H9 (cell line): ENCODE data around the gene RNF111. TPM values are rescaled to one million over a fixed set of nuclear protein-coding genes. Genes with fewer than 3 reads are reported as not detected.

Source experiments
- DNase-seq: peaks from one replicate; pipeline ENCODE4 v3.0.0-alpha.2; 2017
- H2AFZ ChIP-seq: one replicate; pipeline ENCODE4 v1.6.1; 2013; ENCODE audit warnings: mild to moderate bottlenecking, low read length, control low read depth, moderate library complexity
- H2AK5ac ChIP-seq: 2 replicates; pipeline ENCODE4 v1.6.1; 2013; ENCODE audit warnings: low read length, control low read depth, mixed read lengths; ENCODE audit not compliant: insufficient read length
- H2BK120ac ChIP-seq: one replicate; pipeline ENCODE4 v1.6.1; 2013; ENCODE audit warnings: low read depth, mild to moderate bottlenecking, low read length, control low read depth, inconsistent platforms; ENCODE audit not compliant: poor library complexity, severe bottlenecking
- H2BK12ac ChIP-seq: 2 replicates; pipeline ENCODE4 v1.6.1; 2013; ENCODE audit warnings: low read length, control low read depth, mixed read lengths, low read depth; ENCODE audit not compliant: insufficient read length
- H2BK15ac ChIP-seq: 2 replicates; pipeline ENCODE4 v1.6.1; 2013; ENCODE audit warnings: low read depth, low read length, control low read depth
- H2BK20ac ChIP-seq: one replicate; pipeline ENCODE4 v1.6.1; 2013; ENCODE audit warnings: low read depth, mild to moderate bottlenecking, low read length, control low read depth, inconsistent platforms; ENCODE audit not compliant: poor library complexity, severe bottlenecking
- H2BK5ac ChIP-seq: 2 replicates; pipeline ENCODE4 v1.6.1; 2013; ENCODE audit warnings: low read length, control low read depth, mixed read lengths; ENCODE audit not compliant: insufficient read length
- H3K14ac ChIP-seq: 2 replicates; pipeline ENCODE4 v1.6.1; 2013; ENCODE audit warnings: low read length, control low read depth; ENCODE audit not compliant: insufficient read depth
- H3K18ac ChIP-seq: 2 replicates; pipeline ENCODE4 v1.6.1; 2013; ENCODE audit warnings: low read depth, mild to moderate bottlenecking, mixed read lengths, low read length, control low read depth; ENCODE audit not compliant: insufficient read length
- H3K23ac ChIP-seq: 2 replicates; pipeline ENCODE4 v1.6.1; 2013; ENCODE audit warnings: low read length, control low read depth, mixed read lengths, low read depth; ENCODE audit not compliant: insufficient read length
- H3K23me2 ChIP-seq: 2 replicates; pipeline ENCODE4 v1.6.1; 2013; ENCODE audit warnings: low read depth, mild to moderate bottlenecking, mixed read lengths, low read length, control low read depth; ENCODE audit not compliant: insufficient read length, poor library complexity, severe bottlenecking
- H3K27ac ChIP-seq: 2 replicates; pipeline ENCODE4 v1.5.1; 2013; ENCODE audit warnings: low read length, control low read depth, mixed read lengths, low read depth; ENCODE audit not compliant: insufficient read length
- H3K27me3 ChIP-seq: 2 replicates; pipeline ENCODE4 v1.6.1; 2013; ENCODE audit warnings: low read length, control low read depth, inconsistent platforms; ENCODE audit not compliant: insufficient read depth
- H3K4ac ChIP-seq: 2 replicates; pipeline ENCODE4 v1.6.1; 2013; ENCODE audit warnings: low read depth, mild to moderate bottlenecking, control low read depth, inconsistent platforms, low read length, moderate library complexity
- H3K4me1 ChIP-seq: 2 replicates; pipeline ENCODE4 v1.6.1; 2013; ENCODE audit warnings: low read length, control low read depth, inconsistent platforms; ENCODE audit not compliant: insufficient read depth
- H3K4me2 ChIP-seq: 2 replicates; pipeline ENCODE4 v1.6.1; 2013; ENCODE audit warnings: low read length, control low read depth, mixed read lengths; ENCODE audit not compliant: insufficient read length, insufficient read depth
- H3K56ac ChIP-seq: 2 replicates; pipeline ENCODE4 v1.6.1; 2013; ENCODE audit warnings: low read depth, mild to moderate bottlenecking, mixed read lengths, low read length, control low read depth; ENCODE audit not compliant: insufficient read length
- H3K79me1 ChIP-seq: 2 replicates; pipeline ENCODE4 v1.6.1; 2013; ENCODE audit warnings: low read depth, mild to moderate bottlenecking, moderate library complexity, low read length, control low read depth, inconsistent platforms; ENCODE audit not compliant: insufficient read depth, poor library complexity, severe bottlenecking
- H3K79me2 ChIP-seq: 2 replicates; pipeline ENCODE4 v1.6.1; 2013; ENCODE audit warnings: low read length, control low read depth, inconsistent platforms; ENCODE audit not compliant: insufficient read depth
- H3K9ac ChIP-seq: 2 replicates; pipeline ENCODE4 v1.6.1; 2013; ENCODE audit warnings: low read length, control low read depth, mixed read lengths; ENCODE audit not compliant: insufficient read length; ENCODE audit errors: extremely low read depth
- H3K9me3 ChIP-seq: one replicate; pipeline ENCODE4 v1.6.1; 2013; ENCODE audit warnings: low read depth, low read length, inconsistent platforms; ENCODE audit not compliant: control insufficient read depth
- H3T11ph ChIP-seq: one replicate; pipeline ENCODE4 v1.6.1; 2013; ENCODE audit warnings: mild to moderate bottlenecking, low read length, control low read depth, inconsistent platforms
- H4K20me1 ChIP-seq: one replicate; pipeline ENCODE4 v1.6.1; 2013; ENCODE audit not compliant: control insufficient read depth, insufficient read length, insufficient read depth
- H4K5ac ChIP-seq: 2 replicates; pipeline ENCODE4 v1.6.1; 2013; ENCODE audit warnings: low read depth, mild to moderate bottlenecking, mixed read lengths, low read length, control low read depth; ENCODE audit not compliant: insufficient read length
- H4K8ac ChIP-seq: replicated peaks from 2 replicates; pipeline ENCODE4 v1.6.1; 2013; ENCODE audit warnings: low read length, control low read depth, mixed read lengths, low read depth; ENCODE audit not compliant: insufficient read length
- H4K91ac ChIP-seq: 2 replicates; pipeline ENCODE4 v1.6.1; 2013; ENCODE audit warnings: low read depth, mild to moderate bottlenecking, moderate library complexity, mixed read lengths, low read length, control low read depth; ENCODE audit not compliant: insufficient read length
- H3K27ac Mint-ChIP-seq, 3 experiments: 2 replicates in 2 of 3; 3 replicates in 1 of 3; pipeline ENCODE4 v1.8.0; 2020 to 2021; ENCODE audit warnings: mixed read lengths in 3 of 3, mild to moderate bottlenecking in 1 of 3, moderate library complexity in 1 of 3
- H3K27me3 Mint-ChIP-seq: 2 replicates; pipeline ENCODE4 v1.8.0; 2021; ENCODE audit warnings: low read depth, mild to moderate bottlenecking, moderate library complexity, mixed read lengths
- H3K36me3 Mint-ChIP-seq, 3 experiments: 2 replicates in 2 of 3; 3 replicates in 1 of 3; pipeline ENCODE4 v1.8.0; 2020 to 2021; ENCODE audit warnings: low read depth in 3 of 3, mixed read lengths in 3 of 3; ENCODE audit not compliant: insufficient read depth in 1 of 3
- H3K4me1 Mint-ChIP-seq, 2 experiments: 2 replicates each; pipeline ENCODE4 v1.8.0; 2020; ENCODE audit warnings: mixed read lengths in 2 of 2
- H3K4me3 Mint-ChIP-seq, 2 experiments: 2 replicates in 1 of 2; 3 replicates in 1 of 2; pipeline ENCODE4 v1.8.0; 2020 to 2021; ENCODE audit warnings: mild to moderate bottlenecking in 2 of 2, mixed read lengths in 2 of 2, moderate library complexity in 1 of 2
- H3K9me3 Mint-ChIP-seq, 2 experiments: 2 replicates in 1 of 2; 3 replicates in 1 of 2; pipeline ENCODE4 v1.8.0; 2020; ENCODE audit warnings: mild to moderate bottlenecking in 2 of 2, mixed read lengths in 2 of 2, moderate library complexity in 1 of 2
- CTCF ChIP-seq: fragments of 200-600 bp; sonication (generic); conservative IDR thresholded peaks from 3 replicates; pipeline ENCODE4 v1.8.0; 2021; ENCODE audit warnings: antibody characterized with exemption, mild to moderate bottlenecking
- total RNA-seq: library from RNA; stranded (reverse); gene quantifications from 2 replicates; pipeline ENCODE4 v1.2.1, GENCODE V29; 2021

Gene RNF111
- total RNA-seq, 1 experiment from 2014 or later, result 28.0 TPM

GRCh38 chr15:59020322-59020721 lies 32.9 kb downstream of the RNF111 start:
- H2BK120ac ChIP-seq, result no peak overlapping the region
- H2BK20ac ChIP-seq, result no peak overlapping the region
- no peak overlapping the region for H2BK5ac ChIP-seq
- no peaks in the 10 kb centered on the region for H3K9me3 ChIP-seq
- H3K9ac ChIP-seq, result no peak overlapping the region
- no peak overlapping the region for H2BK15ac ChIP-seq
- no peak overlapping the region for H2AFZ ChIP-seq
- no peak overlapping the region for H3K14ac ChIP-seq
- H3K4me3 Mint-ChIP-seq, result no peak overlapping the region
- H3K23me2 ChIP-seq, result no peaks in the 10 kb centered on the region
- peaks cover 16 to 20% (median 17%) of the 10 kb centered on the region in 3 experiments; a peak in 6 of 7 replicates for H3K36me3 Mint-ChIP-seq
- H3K79me1 ChIP-seq, result peaks cover 4% of the 10 kb centered on the region
- no peak overlapping the region for H3K56ac ChIP-seq
- no peak overlapping the region for H3K4ac ChIP-seq
- H3T11ph ChIP-seq, result no peak overlapping the region
- no peak overlapping the region for H2BK12ac ChIP-seq
- peaks cover 11 to 13% of the 10 kb centered on the region in 2 experiments for H3K9me3 Mint-ChIP-seq
- H4K20me1 ChIP-seq, result no peaks in the 10 kb centered on the region
- no peak overlapping the region for H3K27ac ChIP-seq
- no peak overlapping the region for H3K4me2 ChIP-seq
- H4K8ac ChIP-seq, result no peak overlapping the region
- no peak overlapping the region for H3K27ac Mint-ChIP-seq
- no peaks in the 10 kb centered on the region for H3K27me3 ChIP-seq
- H4K91ac ChIP-seq, result no peak overlapping the region
- H3K4me1 ChIP-seq, result no peaks in the 10 kb centered on the region
- TF ChIP-seq CTCF, result no peak
- no peak for DNase-seq
- H3K79me2 ChIP-seq, result peaks cover 3% of the 10 kb centered on the region; the same call in 1 of the 2 replicates
- no peak overlapping the region for H2AK5ac ChIP-seq
- H4K5ac ChIP-seq, result no peak overlapping the region
- no peak overlapping the region for H3K18ac ChIP-seq
- H3K27me3 Mint-ChIP-seq, result no peaks in the 10 kb centered on the region
- H3K4me1 Mint-ChIP-seq, result peaks cover 3% of the 10 kb centered on the region in 2 experiments; a peak in 1 of 4 replicates
- H3K23ac ChIP-seq, result no peak overlapping the region
